Hematopoietic multipotent progenitor cell treated with erythropoietin and hydrocortisone succinate and interleukin-3 and kit ligand, for 8 days (in vitro differentiated cells): ENCODE results near the gene SLC19A1.

Experiments used
- DNase-seq: peaks from one replicate; pipeline ENCODE4 v3.0.0-alpha.2; 2015

Gene SLC19A1

DNA sequence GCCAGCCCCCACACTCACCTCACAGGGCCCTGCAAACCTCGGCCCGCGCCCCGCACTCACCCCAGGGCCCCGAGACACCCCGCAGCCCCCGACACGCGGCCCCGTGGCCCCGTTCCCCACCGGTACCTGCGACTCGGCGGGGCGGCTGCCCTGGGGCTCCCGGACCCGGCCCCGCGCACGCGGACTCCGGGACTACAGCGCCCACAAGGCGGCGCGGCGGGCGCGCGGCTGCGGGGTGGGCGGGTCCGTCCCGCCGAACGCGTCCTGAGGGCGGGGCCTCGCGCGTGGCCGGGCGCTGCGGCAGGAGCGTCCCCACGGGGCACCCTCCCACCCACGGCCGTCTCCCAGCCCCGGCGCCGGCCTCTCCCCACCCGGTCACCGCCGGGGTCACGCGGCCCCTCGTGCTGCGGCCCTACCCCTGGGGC lies at the start of gene SLC19A1:
TSS of gene SLC19A1 (minus strand) at position 199 of the 425 bp plus-strand sequence. CDS start 4,481 bp downstream, outside the sequence.
- DNase-seq: peak; percentile 66

- no peak for DNase-seq
Measured at GRCh38 chr21:45591619-45592207, 49.5 kb upstream of the SLC19A1 start.

- DNase-seq: peak; percentile 18
Measured at GRCh38 chr21:45590726-45591618, 48.7 kb upstream of the SLC19A1 start.

GRCh38 chr21:45590246-45590725 lies 48.0 kb upstream of the SLC19A1 start:
- peak; percentile 41 for DNase-seq

DNA sequence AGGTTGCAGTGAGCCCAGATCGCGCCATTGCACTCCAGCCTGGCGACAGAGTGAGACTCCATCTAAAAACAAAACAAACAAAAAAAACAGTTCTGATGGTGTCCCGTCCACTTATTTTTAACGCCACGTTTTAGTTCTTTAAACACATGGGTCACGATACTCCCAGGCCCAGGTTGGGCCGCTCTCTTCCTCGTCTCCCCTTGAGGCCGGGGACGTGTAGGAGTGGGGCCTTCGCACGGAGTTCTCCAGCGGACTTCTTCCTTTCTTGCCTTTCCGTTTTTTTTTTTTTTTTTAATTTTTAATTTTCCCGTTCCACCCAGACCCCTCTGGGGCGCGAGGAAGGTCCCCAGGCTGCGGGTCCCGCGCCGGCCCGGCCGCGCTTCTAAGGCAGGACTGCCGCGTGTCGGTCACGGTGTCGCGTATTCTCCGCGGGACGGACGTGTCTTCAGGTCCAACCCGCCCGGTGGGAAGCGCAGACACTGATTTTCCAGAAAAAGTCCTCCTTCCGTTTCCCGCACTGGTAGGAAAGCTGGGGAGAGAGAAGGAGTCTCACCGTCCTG lies 47.5 kb upstream of the SLC19A1 start:
- no peak for DNase-seq

GRCh38 chr21:45588871-45589491 lies 46.7 kb upstream of the SLC19A1 start:
- DNase-seq: no peak

- no peak for DNase-seq
Measured at GRCh38 chr21:45588086-45588825, 46.0 kb upstream of the SLC19A1 start.

GRCh38 chr21:45586289-45586858 lies 44.1 kb upstream of the SLC19A1 start:
- no peak for DNase-seq

DNA sequence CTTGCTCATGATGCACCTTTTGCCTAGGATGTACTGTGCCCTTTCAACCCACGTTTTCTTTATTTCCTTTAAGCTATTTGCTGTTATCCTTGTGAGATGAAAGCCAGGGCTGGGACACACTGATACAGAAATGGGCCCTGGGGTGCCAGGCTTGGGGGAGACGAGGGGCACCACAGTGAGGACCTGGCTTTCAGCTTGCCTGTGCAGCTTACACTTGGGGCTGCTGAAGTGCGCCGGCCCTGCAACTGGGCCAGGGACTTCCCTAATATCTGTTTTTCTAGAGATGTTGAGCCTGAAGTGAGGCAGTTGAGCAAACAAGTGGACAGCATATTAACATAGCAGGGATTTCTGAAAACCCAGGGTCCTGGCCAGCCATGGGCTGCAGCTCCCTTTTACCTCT lies 42.5 kb upstream of the SLC19A1 start:
- no peak for DNase-seq

GRCh38 chr21:45583831-45584509 lies 41.7 kb upstream of the SLC19A1 start:
- no peak for DNase-seq

GRCh38 chr21:45582128-45582527 lies 39.9 kb upstream of the SLC19A1 start:
- DNase-seq: no peak

GRCh38 chr21:45581322-45581712 lies 39.1 kb upstream of the SLC19A1 start:
- no peak for DNase-seq

- no peak for DNase-seq
Measured at GRCh38 chr21:45580576-45581321, 38.5 kb upstream of the SLC19A1 start.

DNA sequence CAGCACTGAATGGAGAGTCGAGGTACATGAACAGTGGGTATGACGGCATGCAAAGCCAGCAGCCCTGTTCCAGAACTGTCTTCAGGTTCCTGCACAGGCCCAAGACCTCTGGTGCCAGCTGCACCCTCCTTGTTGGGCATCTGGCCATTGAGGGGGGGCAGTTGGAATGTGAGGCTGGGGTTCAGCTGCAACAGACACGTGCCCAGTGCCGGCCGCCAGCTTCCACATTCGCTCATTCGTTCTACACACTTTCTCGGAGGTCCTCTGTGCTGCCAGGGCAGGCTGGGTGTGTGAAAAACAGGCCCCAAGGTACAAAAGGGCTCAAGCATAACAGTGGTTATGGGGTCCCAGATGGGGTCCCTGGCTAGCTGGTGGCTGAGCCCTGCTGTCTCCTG lies 37.9 kb upstream of the SLC19A1 start:
- DNase-seq: no peak

DNA sequence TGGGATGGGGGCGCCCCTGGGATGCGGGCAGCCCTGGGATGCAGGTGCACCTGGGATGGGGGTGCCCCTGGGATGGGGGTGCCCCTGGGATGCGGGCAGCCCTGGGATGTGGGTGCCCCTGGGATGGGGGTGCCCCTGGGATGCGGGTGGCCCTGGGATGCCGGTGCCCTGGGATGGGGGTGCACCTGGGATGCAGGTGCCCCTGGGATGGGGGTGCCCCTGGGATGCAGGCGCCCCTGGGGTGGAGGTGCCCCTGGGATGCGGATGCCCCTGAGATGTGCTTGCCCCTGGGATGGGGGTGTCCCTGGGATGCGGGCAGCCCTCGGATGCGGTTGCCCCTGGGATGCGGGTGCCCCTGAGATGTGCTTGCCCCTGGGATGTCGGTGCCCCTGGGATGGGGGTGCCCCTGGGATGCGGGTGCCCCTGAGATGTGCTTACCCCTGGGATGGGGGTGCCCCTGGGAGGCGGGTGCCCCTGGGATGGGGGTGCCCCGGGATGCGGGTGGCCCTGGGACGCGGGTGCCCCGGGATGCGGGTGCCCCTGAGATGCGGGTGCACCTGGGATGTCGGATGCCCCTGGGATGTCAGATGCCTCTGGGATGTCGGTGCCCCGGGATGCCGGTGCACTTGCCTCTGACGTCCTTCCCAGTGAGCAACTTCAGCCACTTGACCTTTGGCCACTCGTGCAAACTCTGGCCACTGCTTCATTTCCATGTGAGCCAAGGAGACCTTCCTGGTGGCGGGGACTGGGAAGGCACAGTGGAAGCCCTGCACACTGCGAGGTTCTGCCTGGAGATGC lies 37.3 kb upstream of the SLC19A1 start:
- DNase-seq: no peak

DNA sequence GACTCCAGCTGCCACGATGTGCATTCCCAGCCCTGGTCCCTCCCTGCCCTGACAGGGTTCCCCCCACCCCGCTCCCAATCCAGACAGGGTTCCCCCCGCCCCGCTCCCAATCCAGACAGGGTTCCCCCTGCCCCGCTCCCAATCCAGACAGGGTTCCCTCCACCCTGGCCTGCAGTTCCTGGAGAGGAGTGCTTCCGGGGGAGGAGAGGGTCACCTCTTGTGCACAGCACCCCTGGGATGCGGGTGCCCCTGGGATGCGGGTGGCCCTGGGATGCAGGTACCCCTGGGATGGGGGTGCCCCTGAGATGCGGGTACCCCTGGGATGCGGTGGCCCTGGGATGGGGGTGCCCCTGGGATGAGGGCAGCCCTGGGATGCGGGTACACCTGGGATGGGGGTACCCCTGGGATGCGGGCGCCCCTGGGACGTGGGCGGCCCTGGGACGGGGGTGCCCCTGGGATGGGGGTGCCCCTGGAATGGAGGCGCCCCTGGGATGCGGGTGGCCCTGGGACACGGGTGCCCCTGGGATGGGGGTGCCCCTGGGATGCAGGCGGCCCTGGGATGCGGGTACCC lies 36.7 kb upstream of the SLC19A1 start:
- DNase-seq: no peak

DNA sequence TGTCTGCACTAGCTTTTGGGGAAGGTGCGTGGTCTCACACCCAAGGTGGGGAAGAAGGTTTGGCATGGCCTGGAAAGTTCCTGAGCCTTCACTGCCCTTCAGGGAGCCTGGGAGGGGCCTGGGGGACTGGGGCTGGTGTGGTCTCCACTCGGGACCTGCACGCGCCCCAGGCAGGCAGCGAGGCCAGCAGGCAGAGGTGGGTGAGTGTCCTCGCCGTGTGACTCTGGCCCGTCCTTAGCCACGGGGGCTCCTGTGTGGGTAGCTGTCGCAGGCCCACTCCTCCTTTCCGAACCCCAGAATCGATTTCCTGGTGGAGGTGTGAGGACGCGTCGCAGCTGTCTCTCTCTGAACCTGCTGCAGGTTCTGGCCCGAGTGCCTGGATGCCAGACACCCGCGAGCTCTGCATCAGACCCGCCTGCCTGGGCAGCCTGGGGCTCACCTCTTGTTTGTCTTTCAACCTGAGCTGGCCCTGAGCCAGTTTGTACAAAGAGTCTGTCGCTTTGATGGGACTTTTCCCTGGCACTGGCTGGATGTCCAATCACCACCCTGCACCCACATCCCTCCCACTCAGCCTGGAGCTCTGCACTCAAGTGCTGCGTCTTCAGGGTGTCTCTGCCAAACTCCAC lies 36.0 kb upstream of the SLC19A1 start:
- no peak for DNase-seq

DNA sequence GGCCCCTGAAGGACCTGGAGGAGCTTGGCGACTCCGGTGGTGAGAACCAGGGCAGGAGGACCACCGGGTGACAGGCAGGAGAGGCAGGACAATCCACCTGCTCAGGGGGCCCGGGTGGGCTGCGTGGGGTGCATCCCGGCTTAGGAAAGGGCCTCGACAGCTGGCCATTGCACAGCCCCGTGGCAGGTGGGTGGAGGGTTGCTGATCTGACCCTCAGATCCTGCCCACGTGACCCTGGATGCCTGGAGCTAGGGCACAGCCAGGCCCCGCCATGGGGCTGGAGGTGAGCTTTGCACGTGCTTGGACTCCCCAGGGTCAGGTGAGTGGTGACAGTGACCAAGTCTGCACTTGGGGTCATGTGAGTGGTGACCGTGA lies 35.5 kb upstream of the SLC19A1 start:
- DNase-seq: no peak
